Heart left ventricle (tissue), 16 donors: Measurements from ENCODE around the gene PHF21A. TPM values are rescaled to one million over a fixed set of nuclear protein-coding genes. Genes with fewer than 3 reads are reported as not detected.
"Not testable (repeated sequence)": the region's sequence is repeated elsewhere in the genome, so short reads cannot be mapped to it uniquely, and the experiment has no call there.

ENCODE experiments used
- ATAC-seq, 4 donors: fragments of 200-7000 bp; cut with Tn5 transposase; one replicate each; pipeline ENCODE4 v1.9.1; 2020 to 2022; ENCODE audit warnings: moderate library complexity in 4 of 4, mild to moderate bottlenecking in 3 of 4, moderate number of reproducible peaks in 1 of 4
- DNase-seq, 5 donors: peaks; one replicate each; pipeline ENCODE4 v3.0.0-alpha.2; 2020
- H3K27ac ChIP-seq, 12 donors: fragments of 200-600 bp; sonication (generic) in 4 of 12; one replicate each; pipeline versions ENCODE4 v1.5.0 to v1.8.0; 2016 to 2022; ENCODE audit warnings: mild to moderate bottlenecking in 2 of 12
- H3K27me3 ChIP-seq, 9 donors: fragments of 200-600 bp; sonication (generic) in 2 of 9; one replicate each; pipeline versions ENCODE4 v1.5.1 to v1.8.0; 2016 to 2022; ENCODE audit warnings: mild to moderate bottlenecking in 3 of 9
- H3K36me3 ChIP-seq, 9 donors: fragments of 200-600 bp; sonication (generic) in 2 of 9; one replicate each; pipeline versions ENCODE4 v1.5.0 to v1.8.0; 2018 to 2022; ENCODE audit warnings: mild to moderate bottlenecking in 2 of 9
- H3K4me1 ChIP-seq, 12 donors: fragments of 200-600 bp; sonication (generic) in 4 of 12; one replicate each; pipeline versions ENCODE4 v1.5.0 to v1.8.0; 2016 to 2022; ENCODE audit warnings: mild to moderate bottlenecking in 3 of 12
- H3K4me3 ChIP-seq, 12 donors: fragments of 200-600 bp; sonication (generic) in 4 of 12; one replicate each; pipeline versions ENCODE4 v1.5.0 to v1.8.0; 2017 to 2022; ENCODE audit warnings: mild to moderate bottlenecking in 9 of 12, moderate library complexity in 4 of 12
- H3K9me3 ChIP-seq, 12 donors: fragments of 200-600 bp; sonication (generic) in 4 of 12; one replicate each; pipeline versions ENCODE4 v1.5.0 to v1.8.0; 2016 to 2022; ENCODE audit warnings: mild to moderate bottlenecking in 1 of 12
- POLR2A ChIP-seq, 2 donors: fragments of 450-650 bp; IDR thresholded peaks; one replicate each; pipeline ENCODE4 v1.6.1; 2017; ENCODE audit warnings: antibody characterized with exemption in 2 of 2, mild to moderate bottlenecking in 2 of 2, moderate library complexity in 2 of 2
- WGBS, 4 donors: extraction: QIAGEN DNeasy Blood & Tissue Kit in 2 of 4; methylation state at CpG; one replicate each; pipeline versions ENCODE4 v1.1.5 to v1.1.7; 2013 to 2018; 5-methylcytosine and 5-hydroxymethylcytosine counted together
- intact Hi-C, 10 donors: fragments of 100-400 bp; cut with DNase I; formaldehyde crosslinking; loops; one replicate each; pipeline versions ENCODE4 v1.11.1 to v1.14.2; 2022
- polyA plus RNA-seq, 2 donors: library from polyadenylated mRNA; stranded (reverse); fragments of 200-250 nt; gene quantifications; one replicate each; pipeline ENCODE4 v1.2.3, GENCODE V29; 2013
- total RNA-seq, 9 donors: library from RNA; depleted of rRNA in 2 of 9; stranded (reverse); fragments of >200 nt in 2 of 9; fragmentation: NEBNext Ultra II Directional in 3 of 9; extraction: Animal tissue kit (Norgen Biotek cat#: 25700) in 3 of 9; gene quantifications; one replicate each; pipeline versions ENCODE4 v1.1.0 to v1.2.4, GENCODE V29; 2016 to 2023
- TF ChIP-seq, protein P1 (sequence below), 12 donors: fragments of 200-600 bp; sonication (generic) in 4 of 12; IDR thresholded peaks; one replicate each; pipeline versions ENCODE4 v1.5.0 to v1.8.0; 2018 to 2022; ENCODE audit warnings: antibody characterized with exemption in 12 of 12, mild to moderate bottlenecking in 5 of 12
- donor health status: ischemic (EF 13 %, LVEDD 7.1; RV severe dilation, severe dysfunction).
- donor health status: healthy with polysubstance abuse.
- donor health status: DM: no; HTN: yes; CAD: no.
- donor health status: DM: no; HTN: no; CAD: no.
- donor health status: ischemic (EF 25% LVEDD 6.9; RV normal size, moderate dysfunction).
- donor health status: ischemic (EF 25% LVEDD 5.7; RV mildly dilated, moderate dysfunction).
- donor health status: healthy.
- donor health status: DM: yes; HTN: yes; CAD: no.
- donor health status: ischemic (EF 35%, LVEDD 5.7; RV mildly dilated, moderate dysfunction).
- donor health status: nonischemic (EF 11% LVEDD 7.7; RV severe dilation, severe dysfunction).
- donor health status: DM: yes; HTN: yes; CAD: no.
- donor health status: PGD.
- donor health status: ischemic (EF 29% LVEDD 5.4; RV normal size, mild dysfunction).
- donor health status: nonischemic (EF 23%, LVEDD 6.1; RV moderate dilation, normal function).

The PHF21A gene
- total and polyA plus RNA-seq, 11 donors, result 16.5 to 45.9 (median 36.1) TPM

DNA sequence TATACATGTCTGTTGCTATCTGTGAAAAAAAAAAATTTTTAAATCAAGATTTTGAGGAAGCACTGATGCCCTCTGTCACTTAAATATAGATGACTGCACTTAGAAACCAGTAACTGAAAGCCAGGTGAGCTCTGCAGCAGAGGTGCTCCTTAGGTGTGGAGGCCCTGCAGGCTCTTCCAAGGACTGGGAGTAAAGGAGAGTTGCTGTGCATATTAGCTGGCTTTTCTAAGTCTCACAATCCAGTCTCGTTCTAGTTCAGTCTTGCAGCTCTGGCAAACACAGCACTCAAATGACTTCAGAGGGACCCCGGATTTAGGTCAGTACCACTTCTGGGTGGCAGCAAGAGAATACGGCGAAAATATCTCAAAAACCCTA is 137.8 kb downstream of the PHF21A start:
- WGBS, 4 donors, result 61 to 79% (median 64%) methylated on average over 4 of the region's 4 CpGs
- TF ChIP-seq POLR2A (IDR thresholded peaks at IDR 0.05), result no peak
- TF ChIP-seq, protein P1, sequence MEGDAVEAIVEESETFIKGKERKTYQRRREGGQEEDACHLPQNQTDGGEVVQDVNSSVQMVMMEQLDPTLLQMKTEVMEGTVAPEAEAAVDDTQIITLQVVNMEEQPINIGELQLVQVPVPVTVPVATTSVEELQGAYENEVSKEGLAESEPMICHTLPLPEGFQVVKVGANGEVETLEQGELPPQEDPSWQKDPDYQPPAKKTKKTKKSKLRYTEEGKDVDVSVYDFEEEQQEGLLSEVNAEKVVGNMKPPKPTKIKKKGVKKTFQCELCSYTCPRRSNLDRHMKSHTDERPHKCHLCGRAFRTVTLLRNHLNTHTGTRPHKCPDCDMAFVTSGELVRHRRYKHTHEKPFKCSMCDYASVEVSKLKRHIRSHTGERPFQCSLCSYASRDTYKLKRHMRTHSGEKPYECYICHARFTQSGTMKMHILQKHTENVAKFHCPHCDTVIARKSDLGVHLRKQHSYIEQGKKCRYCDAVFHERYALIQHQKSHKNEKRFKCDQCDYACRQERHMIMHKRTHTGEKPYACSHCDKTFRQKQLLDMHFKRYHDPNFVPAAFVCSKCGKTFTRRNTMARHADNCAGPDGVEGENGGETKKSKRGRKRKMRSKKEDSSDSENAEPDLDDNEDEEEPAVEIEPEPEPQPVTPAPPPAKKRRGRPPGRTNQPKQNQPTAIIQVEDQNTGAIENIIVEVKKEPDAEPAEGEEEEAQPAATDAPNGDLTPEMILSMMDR (IDR thresholded peaks at IDR 0.05), result no peak
- peaks cover 5 to 45% (median 27%) of the 10 kb centered on the region in 12 donors for H3K4me1 ChIP-seq

DNA sequence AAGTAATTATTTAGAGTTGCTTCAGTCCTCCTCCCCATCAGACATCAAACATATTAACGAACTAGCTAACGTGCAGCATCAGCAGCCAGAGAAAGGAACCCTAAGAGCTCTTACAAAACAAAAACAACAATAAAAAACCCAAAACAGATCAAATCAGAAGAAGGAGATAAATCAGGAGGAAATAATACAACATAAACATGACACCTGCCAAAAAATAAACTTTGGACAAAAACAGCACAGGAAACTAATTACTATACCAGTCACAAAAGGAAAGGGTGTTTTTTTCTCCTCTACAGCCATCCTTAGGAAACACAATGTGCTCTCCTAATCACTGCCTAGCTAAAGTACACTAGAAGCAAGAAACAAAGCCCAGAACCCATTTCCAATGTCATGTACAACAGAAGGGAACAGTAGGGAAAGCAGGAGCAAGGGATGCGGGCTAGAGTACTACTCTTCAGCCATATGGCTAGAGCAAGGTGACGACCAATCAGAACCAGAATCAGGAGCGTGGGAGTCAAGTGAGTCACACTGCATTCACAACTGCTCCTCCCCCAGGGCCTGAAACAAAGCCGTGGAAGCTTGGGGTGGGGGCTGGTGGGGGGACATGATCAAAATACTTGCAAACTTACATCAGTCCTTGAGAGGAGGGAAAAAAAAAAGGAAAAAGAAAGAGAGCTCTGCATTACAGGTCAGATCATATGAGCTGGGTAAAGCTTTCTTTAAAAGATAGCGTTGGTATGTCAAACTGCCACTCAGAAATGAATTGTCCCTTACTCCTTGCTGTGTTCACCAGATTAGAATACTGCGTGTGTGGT is 138.4 kb downstream of the PHF21A start:
- intact Hi-C loops, result no loop called here
- Histone ChIP-seq H3K9me3 (no peaks in the 10 kb centered on the region), H3K27me3 (no peaks in the 10 kb centered on the region), H3K27ac (peak overlapping the region in 9 of 12 donors; percentile 1 to 33 (median 7)), H3K4me1 (peaks cover 5 to 45% (median 27%) of the 10 kb centered on the region in 12 donors), H3K4me3 (peak overlapping the region in 1 of 12 donors; percentile 2), H3K36me3 (peaks cover 0 to 19% (median 18%) of the 10 kb centered on the region in 9 donors)
- no peak for TF ChIP-seq POLR2A (IDR thresholded peaks at IDR 0.05)
- TF ChIP-seq, protein P1 (IDR thresholded peaks at IDR 0.05), result no peak
- DNase-seq (peak in 3 of 5 donors; percentile 44 to 59 (median 56)), ATAC-seq (peak; percentile 64 to 87 (median 86))
- WGBS, 4 donors, result 14 to 22% (median 20%) methylated on average over 8 of the region's 8 CpGs

More for the DNA sequence above, 137.8 kb downstream of the PHF21A start:
- no peak for DNase-seq
- peak overlapping the region in 7 of 12 donors; percentile 4 to 33 (median 24) for H3K27ac ChIP-seq
- intact Hi-C loops, result no loop called here
- H3K27me3 ChIP-seq, result no peaks in the 10 kb centered on the region
- peaks cover 0 to 13% (median 12%) of the 10 kb centered on the region in 9 donors for H3K36me3 ChIP-seq
- peak in 1 of 4 donors; percentile 10 for ATAC-seq
- H3K9me3 ChIP-seq, result no peaks in the 10 kb centered on the region
- no peak overlapping the region for H3K4me3 ChIP-seq

DNA sequence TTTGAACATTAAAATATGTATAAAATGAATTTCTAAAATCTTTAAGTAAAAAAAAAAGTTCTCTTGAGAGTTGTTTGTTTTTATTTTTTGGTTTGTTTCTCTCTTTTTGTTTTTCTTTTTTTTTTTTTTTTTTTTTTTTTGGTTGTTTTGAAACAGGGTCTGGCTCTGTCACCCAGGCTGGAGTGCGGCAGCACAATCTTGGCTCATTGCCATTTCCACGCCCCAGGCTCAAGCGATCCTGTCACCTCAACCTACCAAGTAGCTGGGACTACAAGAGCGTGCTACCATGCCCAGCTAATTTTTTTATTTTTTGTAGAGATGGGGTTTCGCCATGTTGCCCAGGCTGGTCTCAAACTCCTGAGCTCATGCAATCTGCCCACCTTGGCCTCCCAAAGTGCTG is 139.4 kb downstream of the PHF21A start:
- H3K27ac ChIP-seq, H3K4me3 ChIP-seq, H3K27me3 ChIP-seq, intact Hi-C loops, H3K9me3 ChIP-seq: not testable (repeated sequence)
- WGBS, 4 donors, result 33 to 42% (median 36%) methylated on average over 5 of the region's 5 CpGs
- H3K36me3 ChIP-seq, result peaks cover 0 to 29% (median 28%) of the 10 kb centered on the region in 9 donors
- peaks cover 5 to 45% (median 27%) of the 10 kb centered on the region in 12 donors for H3K4me1 ChIP-seq
- ATAC-seq (peak; percentile 70 to 81 (median 78)), DNase-seq (peak; percentile 26 to 67 (median 60))

DNA sequence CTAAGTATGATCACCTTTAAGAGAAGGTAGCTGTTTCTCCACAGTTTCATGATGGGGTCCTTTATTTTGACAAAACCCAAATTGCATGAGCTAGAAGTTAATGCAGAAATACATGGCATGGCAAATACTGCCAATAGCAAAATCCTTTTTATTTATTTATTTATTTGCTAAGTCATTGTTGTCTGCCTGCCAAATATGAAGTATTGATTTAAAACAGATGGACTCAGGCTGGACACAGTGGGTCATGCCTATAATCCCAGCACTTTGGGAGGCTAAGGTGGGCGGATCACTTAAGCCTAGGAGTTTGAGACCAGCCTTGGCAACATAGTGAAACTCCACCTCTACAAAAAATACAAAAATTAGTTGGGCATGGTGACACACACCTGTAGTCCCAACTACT is 146.4 kb downstream of the PHF21A start:
- intact Hi-C loops, result no loop called here
- no peak overlapping the region for H3K27ac ChIP-seq
- no peaks in the 10 kb centered on the region for H3K9me3 ChIP-seq
- ATAC-seq (no peak), DNase-seq (no peak)
- no peaks in the 10 kb centered on the region for H3K27me3 ChIP-seq
- no peak for TF ChIP-seq POLR2A (IDR thresholded peaks at IDR 0.05)
- TF ChIP-seq, protein P1 (IDR thresholded peaks at IDR 0.05), result no peak
- H3K4me3 ChIP-seq, result no peak overlapping the region
- peaks cover 0 to 11% (median 4%) of the 10 kb centered on the region in 12 donors for H3K4me1 ChIP-seq
- H3K36me3 ChIP-seq, result peaks cover 0 to 84% (median 67%) of the 10 kb centered on the region in 9 donors
- WGBS, 4 donors, result 91 to 100% (median 97%) methylated on average over 1 of the region's 1 CpG
